Spleen (tissue), 7 donors: ENCODE data around the gene SAC3D1.

Experiments used
- CTCF ChIP-seq, 11 experiments: fragments of 200-600 bp in 7 of 11; fragments of 450-650 bp in 4 of 11; sonication (generic) in 4 of 11; IDR thresholded peaks in 8 of 11; conservative IDR thresholded peaks in 3 of 11; 1 replicate in 7 of 11; 2 replicates in 4 of 11; pipeline versions ENCODE4 v1.4.0 to v1.8.0; 2016 to 2021; ENCODE audit warnings: antibody characterized with exemption in 11 of 11, inconsistent platforms in 4 of 11, mild to moderate bottlenecking in 1 of 11
- POLR2A ChIP-seq, 3 donors: fragments of 450-650 bp; IDR thresholded peaks; one replicate each; pipeline ENCODE4 v1.5.1; 2017; ENCODE audit warnings: antibody characterized with exemption in 3 of 3, mild to moderate bottlenecking in 1 of 3
- POLR2AphosphoS5 ChIP-seq, 3 donors: sonication (generic); formaldehyde crosslinking; IDR thresholded peaks; one replicate each; pipeline ENCODE4 v1.5.1; 2017; ENCODE audit warnings: antibody characterized with exemption in 3 of 3
- donor health status: DM: no; HTN: no; CAD: no; lungs with moderate emphysema.
- donor health status: DM: no; HTN: no; CAD: no.
- donor health status: DM: no; HTN: no; CAD: no.

DNA sequence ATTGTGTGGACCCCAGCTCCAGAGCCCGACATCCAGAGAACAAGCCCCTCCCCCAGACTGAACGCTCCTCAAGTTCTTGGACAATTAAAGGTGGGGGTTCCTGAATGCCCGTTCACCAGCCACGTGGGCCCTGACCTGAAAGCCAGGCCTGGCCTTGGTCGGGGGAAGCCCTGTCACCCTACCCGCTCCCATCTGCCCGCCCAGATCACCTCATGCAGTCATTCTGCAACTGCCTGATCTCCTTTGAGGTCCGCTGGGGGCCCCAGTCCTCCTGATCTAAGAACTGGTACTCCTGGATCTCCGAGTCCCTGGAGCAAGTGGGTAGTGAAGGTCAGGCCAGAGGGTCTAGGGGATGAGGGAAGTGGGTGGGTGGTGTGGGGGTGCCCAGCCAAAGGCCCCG is 26.4 kb downstream of the SAC3D1 start:
- TF ChIP-seq POLR2AphosphoS5 (IDR thresholded peaks at IDR 0.05), result no peak
- no peak for TF ChIP-seq POLR2A (IDR thresholded peaks at IDR 0.05)
- TF ChIP-seq CTCF (IDR thresholded peaks at IDR 0.05 in 8 of 11, conservative IDR thresholded peaks at IDR 0.05 in 3 of 11), result no peak
